DND-41 (cell line): Measurements from ENCODE around the gene PNKD.
A peak's percentile ranks its signal among the peaks of the same experiment; 100 is the strongest.

Experiments used
- ATAC-seq: fragments of 200-7000 bp; cut with Tn5 transposase; 3 replicates; pipeline ENCODE4 v1.9.1; 2021; ENCODE audit warnings: low read depth; ENCODE audit not compliant: insufficient read depth
- DNase-seq: peaks from one replicate; pipeline ENCODE4 v3.0.0-alpha.2; 2020
- H2AFZ ChIP-seq: 2 replicates; pipeline ENCODE4 v1.6.0; 2012; ENCODE audit warnings: low read depth, low read length
- H3K27ac ChIP-seq: 2 replicates; pipeline ENCODE4 v1.5.1; 2012; ENCODE audit warnings: low read length, inconsistent platforms
- H3K27me3 ChIP-seq: fragments of 200-600 bp; sonication (generic); 2 replicates; pipeline ENCODE4 v1.6.0; 2012; ENCODE audit warnings: low read length, mild to moderate bottlenecking, inconsistent platforms; ENCODE audit not compliant: insufficient read depth, poor library complexity
- H3K36me3 ChIP-seq: 2 replicates; pipeline ENCODE4 v1.5.1; 2012; ENCODE audit warnings: low read length, inconsistent platforms; ENCODE audit not compliant: insufficient read depth
- H3K4me1 ChIP-seq: 2 replicates; pipeline ENCODE4 v1.5.1; 2012; ENCODE audit warnings: mild to moderate bottlenecking, low read length; ENCODE audit not compliant: insufficient read depth
- H3K4me2 ChIP-seq: 2 replicates; pipeline ENCODE4 v1.6.0; 2012; ENCODE audit warnings: mild to moderate bottlenecking, moderate library complexity, low read length, inconsistent platforms; ENCODE audit not compliant: insufficient read depth
- H3K4me3 ChIP-seq, 2 experiments: fragments of 200-600 bp in 1 of 2; shearing (Covaris generic) in 1 of 2; 2 replicates each; pipeline ENCODE4 v1.5.1; 2012 to 2016; ENCODE audit warnings: inconsistent platforms in 2 of 2, low read length in 2 of 2, mild to moderate bottlenecking in 2 of 2, low read depth in 1 of 2, moderate library complexity in 1 of 2
- H3K79me2 ChIP-seq: 2 replicates; pipeline ENCODE4 v1.6.0; 2012; ENCODE audit warnings: low read length, inconsistent platforms; ENCODE audit not compliant: insufficient read depth
- H3K9ac ChIP-seq: 2 replicates; pipeline ENCODE4 v1.6.0; 2012; ENCODE audit warnings: low read depth, mild to moderate bottlenecking, inconsistent platforms, low read length, moderate library complexity
- H3K9me3 ChIP-seq: 2 replicates; pipeline ENCODE4 v1.5.1; 2012; ENCODE audit warnings: low read length, moderate library complexity, mild to moderate bottlenecking, inconsistent platforms; ENCODE audit not compliant: insufficient read depth, severe bottlenecking
- H4K20me1 ChIP-seq: 2 replicates; pipeline ENCODE4 v1.6.0; 2012; ENCODE audit warnings: low read length; ENCODE audit not compliant: insufficient read depth
- CTCF ChIP-seq: IDR thresholded peaks from 2 replicates; pipeline ENCODE4 v1.5.1; 2012; ENCODE audit warnings: borderline replicate concordance, low read length, moderate library complexity, mild to moderate bottlenecking; ENCODE audit not compliant: poor library complexity, severe bottlenecking; ENCODE audit errors: extremely low read depth
- EZH2 ChIP-seq: IDR thresholded peaks from 3 replicates; pipeline ENCODE4 v1.6.1; 2012; ENCODE audit warnings: borderline replicate concordance, low read depth, mild to moderate bottlenecking, moderate library complexity, low read length, inconsistent platforms; ENCODE audit not compliant: severe bottlenecking

The PNKD gene

GRCh38 chr2:218290316-218291261, 20.3 kb downstream of the PNKD start:
- Histone ChIP-seq H2AFZ (no peak overlapping the region), H3K4me3 (no peak overlapping the region), H3K9me3 (no peaks in the 10 kb centered on the region), H3K36me3 (no peaks in the 10 kb centered on the region), H3K4me2 (no peak overlapping the region), H3K4me1 (peaks cover 17% of the 10 kb centered on the region), H3K79me2 (no peaks in the 10 kb centered on the region), H3K27ac (no peak overlapping the region), H3K27me3 (no peaks in the 10 kb centered on the region), H4K20me1 (no peaks in the 10 kb centered on the region), H3K9ac (no peak overlapping the region)
- peak; percentile 31; the same call in 2 of the 3 replicates for ATAC-seq
- DNase-seq: peak; percentile 43
- TF ChIP-seq EZH2 (no peak), CTCF (no peak)

- DNase-seq (no peak), ATAC-seq (no peak)
- no peak overlapping the region for H3K9ac ChIP-seq
- H3K4me3 ChIP-seq: no peak overlapping the region
- H3K79me2 ChIP-seq: no peaks in the 10 kb centered on the region
- H3K27ac ChIP-seq: no peak overlapping the region
- H3K4me2 ChIP-seq: no peak overlapping the region
- H3K36me3 ChIP-seq: no peaks in the 10 kb centered on the region
- H4K20me1 ChIP-seq: no peaks in the 10 kb centered on the region
- H3K4me1 ChIP-seq: peaks cover 9% of the 10 kb centered on the region
- no peak for TF ChIP-seq EZH2
- no peak for TF ChIP-seq CTCF
- no peaks in the 10 kb centered on the region for H3K27me3 ChIP-seq
- no peak overlapping the region for H2AFZ ChIP-seq
- H3K9me3 ChIP-seq: no peaks in the 10 kb centered on the region
These were observed 21.2 kb downstream of the PNKD start for GRCh38 chr2:218291318-218292047.

GRCh38 chr2:218292048-218293014, 22.0 kb downstream of the PNKD start, which contains the start of gene TMBIM1:
TMBIM1 (minus strand) TSS chr2:218292503; CDS start chr2:218282141, 10,362 bp downstream.
- Histone ChIP-seq H3K4me2 (no peak within 1 kb of the TSS), H3K36me3 (no peaks in the 10 kb centered on the region), H2AFZ (no peak within 1 kb of the TSS), H3K9ac (no peak within 1 kb of the TSS), H3K27ac (no peak within 1 kb of the TSS), H3K4me3 (no peak within 1 kb of the TSS), H3K79me2 (no peaks in the 10 kb centered on the region), H4K20me1 (no peaks in the 10 kb centered on the region), H3K27me3 (no peaks in the 10 kb centered on the region), H3K9me3 (no peaks in the 10 kb centered on the region), H3K4me1 (peaks cover under 1% of the 10 kb centered on the region; the same call in 1 of the 2 replicates)
- ATAC-seq (0 out of 3 replicates have a peak, but pooled peaks have one; percentile 32), DNase-seq (no peak)
- TF ChIP-seq CTCF: no peak
